Adrenal gland (tissue), 12 donors: ENCODE results near the gene STK24. TPM values are rescaled to one million over a fixed set of nuclear protein-coding genes. Genes with fewer than 3 reads are reported as not detected.

ENCODE experiments used
- DNase-seq, 7 donors: peaks; one replicate each; pipeline ENCODE4 v3.0.0-alpha.2; 2019 to 2020
- H3K27ac ChIP-seq, 5 donors: fragments of 200-600 bp; sonication (generic) in 4 of 5; 1 replicate in 3 of 5; 2 replicates in 2 of 5; pipeline versions ENCODE4 v1.5.1 to v1.8.0; 2016 to 2020; ENCODE audit warnings: mild to moderate bottlenecking in 1 of 5
- H3K27me3 ChIP-seq: fragments of 200-600 bp; 2 replicates; pipeline ENCODE4 v1.8.0; 2021
- H3K36me3 ChIP-seq, 2 donors: fragments of 200-600 bp; replicated peaks in 1 of 2; 1 replicate in 1 of 2; 2 replicates in 1 of 2; pipeline versions ENCODE4 v1.5.1 to v1.8.0; 2018 to 2022
- H3K4me1 ChIP-seq, 2 donors: fragments of 200-600 bp; replicated peaks in 1 of 2; 1 replicate in 1 of 2; 2 replicates in 1 of 2; pipeline versions ENCODE4 v1.5.1 to v1.8.0; 2018 to 2021
- H3K4me3 ChIP-seq, 4 donors: fragments of 200-600 bp; sonication (generic) in 3 of 4; one replicate each; pipeline ENCODE4 v1.5.1; 2016 to 2018
- H3K9me3 ChIP-seq, 3 donors: fragments of 200-600 bp; sonication (generic) in 1 of 3; replicated peaks in 1 of 3; 1 replicate in 2 of 3; 2 replicates in 1 of 3; pipeline versions ENCODE4 v1.5.1 to v1.8.0; 2016 to 2021
- POLR2A ChIP-seq, 2 donors: fragments of 450-650 bp; IDR thresholded peaks; one replicate each; pipeline ENCODE4 v1.6.1; 2017; ENCODE audit warnings: antibody characterized with exemption in 2 of 2, mild to moderate bottlenecking in 2 of 2, moderate library complexity in 1 of 2
- WGBS, 4 donors: extraction: QIAGEN DNeasy Blood & Tissue Kit in 2 of 4; methylation state at CpG; one replicate each; pipeline versions ENCODE4 v1.1.5 to v1.1.7; 2013 to 2017; 5-methylcytosine and 5-hydroxymethylcytosine counted together
- intact Hi-C, 2 donors: fragments of 100-400 bp; cut with DNase I; formaldehyde crosslinking; loops; one replicate each; pipeline versions ENCODE4 v1.14.1 to v1.15.0; 2022 to 2023
- polyA plus RNA-seq, 3 donors: library from polyadenylated mRNA; stranded (reverse); fragments of 200-250 nt in 2 of 3; fragments of 350-450 nt in 1 of 3; fragmentation: Illumina TruSeq in 1 of 3; extraction: RNeasy Lipid Tissue Mini Kit (QIAGEN cat#74804) in 1 of 3; gene quantifications; one replicate each; pipeline ENCODE4 v1.2.3, GENCODE V29; 2013 to 2014
- total RNA-seq, 9 donors: library from RNA; depleted of rRNA in 4 of 9; stranded (reverse); fragments of >200 nt in 4 of 9; fragments of 120-200 nt in 1 of 9; fragmentation: NEBNext Ultra II Directional in 1 of 9; extraction: Animal tissue kit (Norgen Biotek cat#: 25700) in 1 of 9; gene quantifications; one replicate each; pipeline versions ENCODE4 v1.1.0 to v1.2.4, GENCODE V29; 2013 to 2023
- TF ChIP-seq, protein P1 (sequence below), 6 experiments: fragments of 450-650 bp in 4 of 6; fragments of 200-600 bp in 2 of 6; sonication (generic) in 1 of 6; IDR thresholded peaks; 1 replicate in 5 of 6; 2 replicates in 1 of 6; pipeline versions ENCODE4 v1.5.1 to v1.8.0; 2016 to 2021; ENCODE audit warnings: antibody characterized with exemption in 6 of 6, mild to moderate bottlenecking in 2 of 6, moderate library complexity in 1 of 6
- donor health status: healthy with polysubstance abuse.
- donor health status: Bipolar disorder and iron deficiency.
- donor health status: DM: yes; HTN: yes; CAD: no.
- donor health status: DM: no; HTN: no; CAD: no.
- donor health status: DM: no; HTN: no; CAD: no.
- donor health status: DM: yes; HTN: yes; CAD: no.

STK24 gene
- total and polyA plus RNA-seq, 12 donors = 17.7 to 72.2 (median 56.0) TPM

GRCh38 chr13:98461486-98462240, 115.2 kb downstream of the STK24 start:
- WGBS, 4 donors = 89 to 94% (median 92%) methylated on average over 11 to 16 of the region's 16 CpGs
- no peaks in the 10 kb centered on the region for H3K4me1 ChIP-seq
- no peak overlapping the region for H3K4me3 ChIP-seq
- no peak for DNase-seq
- H3K9me3 ChIP-seq = no peaks in the 10 kb centered on the region
- no peaks in the 10 kb centered on the region for H3K27me3 ChIP-seq
- no peak for TF ChIP-seq POLR2A (IDR thresholded peaks at IDR 0.05)
- TF ChIP-seq, protein P1, sequence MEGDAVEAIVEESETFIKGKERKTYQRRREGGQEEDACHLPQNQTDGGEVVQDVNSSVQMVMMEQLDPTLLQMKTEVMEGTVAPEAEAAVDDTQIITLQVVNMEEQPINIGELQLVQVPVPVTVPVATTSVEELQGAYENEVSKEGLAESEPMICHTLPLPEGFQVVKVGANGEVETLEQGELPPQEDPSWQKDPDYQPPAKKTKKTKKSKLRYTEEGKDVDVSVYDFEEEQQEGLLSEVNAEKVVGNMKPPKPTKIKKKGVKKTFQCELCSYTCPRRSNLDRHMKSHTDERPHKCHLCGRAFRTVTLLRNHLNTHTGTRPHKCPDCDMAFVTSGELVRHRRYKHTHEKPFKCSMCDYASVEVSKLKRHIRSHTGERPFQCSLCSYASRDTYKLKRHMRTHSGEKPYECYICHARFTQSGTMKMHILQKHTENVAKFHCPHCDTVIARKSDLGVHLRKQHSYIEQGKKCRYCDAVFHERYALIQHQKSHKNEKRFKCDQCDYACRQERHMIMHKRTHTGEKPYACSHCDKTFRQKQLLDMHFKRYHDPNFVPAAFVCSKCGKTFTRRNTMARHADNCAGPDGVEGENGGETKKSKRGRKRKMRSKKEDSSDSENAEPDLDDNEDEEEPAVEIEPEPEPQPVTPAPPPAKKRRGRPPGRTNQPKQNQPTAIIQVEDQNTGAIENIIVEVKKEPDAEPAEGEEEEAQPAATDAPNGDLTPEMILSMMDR (IDR thresholded peaks at IDR 0.05) = no peak
- no peak overlapping the region for H3K27ac ChIP-seq
- H3K36me3 ChIP-seq = peaks cover 0 to 54% of the 10 kb centered on the region in 2 donors
- intact Hi-C loops = no loop called here

GRCh38 chr13:98460516-98460915, 116.4 kb downstream of the STK24 start:
- 87 to 93% (median 89%) methylated on average over 13 of the region's 13 CpGs for WGBS, 4 donors
- H3K36me3 ChIP-seq = peaks cover 0 to 56% of the 10 kb centered on the region in 2 donors
- DNase-seq = no peak
- no peak overlapping the region for H3K4me3 ChIP-seq
- intact Hi-C loops = no loop called here
- no peak overlapping the region for H3K27ac ChIP-seq
- no peaks in the 10 kb centered on the region for H3K4me1 ChIP-seq
- TF ChIP-seq POLR2A (IDR thresholded peaks at IDR 0.05) = no peak
- TF ChIP-seq, protein P1 (IDR thresholded peaks at IDR 0.05) = no peak
- H3K9me3 ChIP-seq = no peaks in the 10 kb centered on the region
- no peaks in the 10 kb centered on the region for H3K27me3 ChIP-seq

DNA sequence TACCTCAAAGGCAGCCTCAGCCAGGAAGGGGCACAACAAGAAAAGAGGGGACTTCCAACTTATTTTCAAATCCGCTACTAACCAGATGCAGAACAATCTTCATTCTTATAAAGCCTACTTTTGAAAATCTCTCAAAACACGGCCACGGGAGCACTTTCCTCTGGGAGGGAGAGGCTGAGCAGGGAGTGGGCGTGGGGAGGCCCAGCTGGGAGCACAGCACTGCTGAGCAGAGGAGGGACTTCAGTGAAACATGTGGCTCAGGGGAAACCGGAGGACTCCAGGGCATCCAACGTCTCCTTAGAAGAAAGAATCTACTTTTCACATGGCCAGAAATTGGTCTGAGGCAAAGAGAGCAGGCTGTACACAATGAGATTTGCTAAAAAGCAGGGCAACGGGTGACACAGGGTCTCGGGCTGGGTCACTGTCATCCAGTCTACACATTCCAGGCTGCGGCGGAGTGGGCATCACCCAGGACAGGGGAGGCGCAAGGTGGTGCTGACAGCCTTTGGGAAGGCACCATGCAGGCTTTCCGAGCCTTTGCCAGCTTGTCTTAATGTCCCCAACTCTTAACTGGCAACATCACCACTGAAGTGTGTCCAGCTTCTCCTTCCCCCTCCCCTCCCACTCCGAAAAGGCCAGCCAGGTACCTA, 117.1 kb downstream of the STK24 start:
- H3K4me3 ChIP-seq = no peak overlapping the region
- intact Hi-C loops = loop anchor here in 1 of 2 donors (10.0 kb wide), 1 partner anchor 125 kb away; no protein-coding TSS in a partner anchor
- TF ChIP-seq, protein P1 (IDR thresholded peaks at IDR 0.05) = no peak
- TF ChIP-seq POLR2A (IDR thresholded peaks at IDR 0.05) = no peak
- peaks cover under 1 to 4% of the 10 kb centered on the region in 2 donors for H3K4me1 ChIP-seq
- peak in 1 of 7 donors; percentile 4 for DNase-seq
- no peaks in the 10 kb centered on the region for H3K27me3 ChIP-seq
- H3K9me3 ChIP-seq = no peaks in the 10 kb centered on the region
- H3K36me3 ChIP-seq = peaks cover 0 to 50% of the 10 kb centered on the region in 2 donors
- H3K27ac ChIP-seq = no peak overlapping the region
- 91 to 98% (median 93%) methylated on average over 13 of the region's 13 CpGs for WGBS, 4 donors

- 95 to 97% (median 97%) methylated on average over 9 to 18 of the region's 18 CpGs for WGBS, 4 donors
- Histone ChIP-seq H3K27me3 (no peaks in the 10 kb centered on the region), H3K9me3 (no peaks in the 10 kb centered on the region), H3K27ac (no peak overlapping the region), H3K4me1 (peaks cover 6 to 10% of the 10 kb centered on the region in 2 donors), H3K4me3 (no peak overlapping the region), H3K36me3 (peaks cover 0 to 50% of the 10 kb centered on the region in 2 donors)
- DNase-seq = peak in 1 of 7 donors; percentile 10
- intact Hi-C loops = loop anchor here in 1 of 2 donors (10.0 kb wide), 1 partner anchor 126 kb away; no protein-coding TSS in a partner anchor
- TF ChIP-seq, protein P1 (IDR thresholded peaks at IDR 0.05) = no peak
- no peak for TF ChIP-seq POLR2A (IDR thresholded peaks at IDR 0.05)
Measured at GRCh38 chr13:98459171-98459681, 117.7 kb downstream of the STK24 start.
